DOHH2 (cell line): ENCODE measurements around the gene SIPA1L2.

ENCODE experiments used
- EZH2phosphoT487 ChIP-seq: fragments of 200-600 bp; sonication (generic); IDR thresholded peaks from 2 replicates; pipeline ENCODE4 v1.6.1; 2017; ENCODE audit warnings: borderline replicate concordance, mild to moderate bottlenecking, antibody characterized with exemption, low read length, moderate library complexity, mixed read lengths
- TF ChIP-seq, protein P1 (sequence below): fragments of 200-600 bp; sonication (generic); IDR thresholded peaks from one replicate; pipeline ENCODE4 v1.5.1; 2014; ENCODE audit warnings: antibody characterized with exemption, mild to moderate bottlenecking, low read depth, low read length; ENCODE audit not compliant: poor library complexity, severe bottlenecking

DNA sequence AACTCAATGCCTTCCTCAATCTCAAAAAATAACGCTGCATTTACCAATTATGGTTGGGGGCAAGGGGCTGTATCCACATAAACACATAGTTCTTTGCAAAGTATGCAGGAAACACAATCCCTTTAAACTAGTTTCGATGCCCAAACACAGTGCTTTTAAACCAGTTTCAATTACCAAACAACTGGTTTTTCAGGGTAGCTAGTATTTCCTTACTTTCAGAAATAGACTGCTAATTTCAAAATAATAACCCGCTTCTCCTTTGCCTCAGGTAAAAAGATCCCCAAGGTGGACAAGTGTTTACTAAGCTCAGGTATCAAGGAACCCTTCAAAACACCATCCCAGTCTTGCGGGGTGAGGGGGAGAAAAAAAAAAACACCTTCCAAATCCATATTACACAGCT, 2.8 kb downstream of the SIPA1L2 start:
- TF ChIP-seq, protein P1, sequence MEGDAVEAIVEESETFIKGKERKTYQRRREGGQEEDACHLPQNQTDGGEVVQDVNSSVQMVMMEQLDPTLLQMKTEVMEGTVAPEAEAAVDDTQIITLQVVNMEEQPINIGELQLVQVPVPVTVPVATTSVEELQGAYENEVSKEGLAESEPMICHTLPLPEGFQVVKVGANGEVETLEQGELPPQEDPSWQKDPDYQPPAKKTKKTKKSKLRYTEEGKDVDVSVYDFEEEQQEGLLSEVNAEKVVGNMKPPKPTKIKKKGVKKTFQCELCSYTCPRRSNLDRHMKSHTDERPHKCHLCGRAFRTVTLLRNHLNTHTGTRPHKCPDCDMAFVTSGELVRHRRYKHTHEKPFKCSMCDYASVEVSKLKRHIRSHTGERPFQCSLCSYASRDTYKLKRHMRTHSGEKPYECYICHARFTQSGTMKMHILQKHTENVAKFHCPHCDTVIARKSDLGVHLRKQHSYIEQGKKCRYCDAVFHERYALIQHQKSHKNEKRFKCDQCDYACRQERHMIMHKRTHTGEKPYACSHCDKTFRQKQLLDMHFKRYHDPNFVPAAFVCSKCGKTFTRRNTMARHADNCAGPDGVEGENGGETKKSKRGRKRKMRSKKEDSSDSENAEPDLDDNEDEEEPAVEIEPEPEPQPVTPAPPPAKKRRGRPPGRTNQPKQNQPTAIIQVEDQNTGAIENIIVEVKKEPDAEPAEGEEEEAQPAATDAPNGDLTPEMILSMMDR = no peak
- no peak for TF ChIP-seq EZH2phosphoT487
